GM23338 (cell line): ENCODE results near the gene BCL2L13. TPM values are rescaled to one million over a fixed set of nuclear protein-coding genes. Genes with fewer than 3 reads are reported as not detected.
A peak's percentile ranks its signal among the peaks of the same experiment; 100 is the strongest.

Source experiments
- ATAC-seq: fragments of 200-7000 bp; cut with Tn5 transposase; 3 replicates; pipeline ENCODE4 v1.9.1; 2020
- DNase-seq: peaks from one replicate; pipeline ENCODE4 v3.0.0-alpha.2; 2015; ENCODE audit warnings: low spot score
- H2AFZ ChIP-seq: fragments of 200-600 bp; sonication (generic); 2 replicates; pipeline ENCODE4 v1.8.0; 2016; ENCODE audit warnings: antibody characterized with exemption, mild to moderate bottlenecking, moderate library complexity
- H3F3A ChIP-seq: fragments of 200-600 bp; sonication (generic); replicated peaks from 2 replicates; pipeline ENCODE4 v1.8.0; 2017; ENCODE audit warnings: antibody characterized with exemption, mixed run types, low read depth
- H3K27ac ChIP-seq: fragments of 200-600 bp; sonication (generic); 2 replicates; pipeline ENCODE4 v1.6.1; 2016; ENCODE audit warnings: low read depth
- H3K27me3 ChIP-seq: fragments of 200-600 bp; sonication (generic); 2 replicates; pipeline ENCODE4 v1.8.0; 2016; ENCODE audit warnings: mild to moderate bottlenecking, mixed run types, moderate library complexity; ENCODE audit not compliant: insufficient read depth
- H3K36me3 ChIP-seq: fragments of 200-600 bp; sonication (generic); 2 replicates; pipeline ENCODE4 v1.8.0; 2016; ENCODE audit warnings: mild to moderate bottlenecking; ENCODE audit not compliant: insufficient read depth
- H3K4me1 ChIP-seq: fragments of 200-600 bp; sonication (generic); 2 replicates; pipeline ENCODE4 v1.8.0; 2016; ENCODE audit warnings: mild to moderate bottlenecking, moderate library complexity; ENCODE audit not compliant: insufficient read depth
- H3K4me2 ChIP-seq: fragments of 200-600 bp; sonication (generic); 2 replicates; pipeline ENCODE4 v1.7.1; 2017; ENCODE audit warnings: mixed run types
- H3K4me3 ChIP-seq: fragments of 200-600 bp; sonication (generic); 2 replicates; pipeline ENCODE4 v1.6.1; 2016; ENCODE audit warnings: mixed run types
- H3K79me2 ChIP-seq: fragments of 200-600 bp; sonication (generic); replicated peaks from 2 replicates; pipeline ENCODE4 v1.8.0; 2017; ENCODE audit warnings: mild to moderate bottlenecking; ENCODE audit not compliant: insufficient read depth
- H3K9me2 ChIP-seq: fragments of 200-600 bp; sonication (generic); 2 replicates; pipeline ENCODE4 v1.8.0; 2017; ENCODE audit not compliant: insufficient read depth
- H4K20me1 ChIP-seq: fragments of 200-600 bp; sonication (generic); replicated peaks from 2 replicates; pipeline ENCODE4 v1.8.0; 2017; ENCODE audit warnings: mild to moderate bottlenecking; ENCODE audit not compliant: insufficient read depth
- H3K27ac Mint-ChIP-seq: 2 replicates; pipeline ENCODE4 v1.8.0; 2020; ENCODE audit warnings: inconsistent platforms, mild to moderate bottlenecking, moderate library complexity, mixed read lengths
- H3K27me3 Mint-ChIP-seq: 3 replicates; pipeline ENCODE4 v1.8.0; 2022; ENCODE audit warnings: low read depth, mild to moderate bottlenecking, moderate library complexity, mixed read lengths, inconsistent platforms; ENCODE audit not compliant: insufficient read depth, poor library complexity
- H3K36me3 Mint-ChIP-seq: 3 replicates; pipeline ENCODE4 v1.8.0; 2021; ENCODE audit warnings: low read depth, mild to moderate bottlenecking, inconsistent platforms, moderate library complexity, mixed read lengths
- H3K4me1 Mint-ChIP-seq: 3 replicates; pipeline ENCODE4 v1.8.0; 2020; ENCODE audit warnings: mild to moderate bottlenecking, inconsistent platforms, mixed read lengths
- H3K4me3 Mint-ChIP-seq: 3 replicates; pipeline ENCODE4 v1.8.0; 2021; ENCODE audit warnings: moderate library complexity, mild to moderate bottlenecking, inconsistent platforms, mixed read lengths
- H3K9me3 Mint-ChIP-seq: 3 replicates; pipeline ENCODE4 v1.8.0; 2020; ENCODE audit warnings: moderate library complexity, mild to moderate bottlenecking, inconsistent platforms, mixed read lengths
- EZH2phosphoT487 ChIP-seq: fragments of 200-600 bp; sonication (generic); IDR thresholded peaks from one replicate; pipeline ENCODE4 v1.8.1; 2018; ENCODE audit warnings: antibody characterized with exemption; ENCODE audit not compliant: unreplicated experiment
- JUNB ChIP-seq: IDR thresholded peaks from one replicate; pipeline ENCODE4 v1.6.1; 2016; ENCODE audit warnings: antibody characterized with exemption; ENCODE audit not compliant: unreplicated experiment
- NANOG ChIP-seq: IDR thresholded peaks from 2 replicates; pipeline ENCODE4 v1.6.1; 2016; ENCODE audit warnings: antibody characterized with exemption, borderline replicate concordance
- POLR2AphosphoS5 ChIP-seq: IDR thresholded peaks from 2 replicates; pipeline ENCODE4 v1.6.1; 2016; ENCODE audit warnings: antibody characterized with exemption, low read depth
- ZNF331 ChIP-seq: fragments of 250-450 bp; sonication (Bioruptor Pico); IDR thresholded peaks from 2 replicates; pipeline ENCODE4 v1.5.0; 2020; ENCODE audit warnings: low read depth, mild to moderate bottlenecking, moderate library complexity
- polyA plus RNA-seq: library from polyadenylated mRNA; unstranded; fragments of >200 nt; fragmentation: Nextera tagmentation; extraction: Ambion mirVana; gene quantifications from 2 replicates; pipeline ENCODE4 v1.2.1, GENCODE V29; 2016
- total RNA-seq: library from RNA; depleted of rRNA; stranded (reverse); fragments of >200 nt; shearing (Covaris generic); gene quantifications from 2 replicates; pipeline ENCODE4 v1.2.3, GENCODE V29; 2014
- TF ChIP-seq, protein P1 (sequence below), 2 experiments: fragments of 200-600 bp in 1 of 2; sonication (generic) in 1 of 2; conservative IDR thresholded peaks; 2 replicates each; pipeline versions ENCODE4 v1.5.1 to v1.6.1; 2016 to 2017; ENCODE audit warnings: antibody characterized with exemption in 2 of 2, low read depth in 2 of 2, mild to moderate bottlenecking in 2 of 2, moderate library complexity in 1 of 2
- TF ChIP-seq, protein P2 (sequence below): fragments of 250-450 bp; sonication (Bioruptor Pico); IDR thresholded peaks from 2 replicates; pipeline ENCODE4 v1.5.0; 2020; ENCODE audit warnings: mild to moderate bottlenecking, moderate library complexity

Gene BCL2L13
- total and polyA plus RNA-seq, 2 experiments from 2014 or later, result 22.4 to 32.3 TPM

DNA sequence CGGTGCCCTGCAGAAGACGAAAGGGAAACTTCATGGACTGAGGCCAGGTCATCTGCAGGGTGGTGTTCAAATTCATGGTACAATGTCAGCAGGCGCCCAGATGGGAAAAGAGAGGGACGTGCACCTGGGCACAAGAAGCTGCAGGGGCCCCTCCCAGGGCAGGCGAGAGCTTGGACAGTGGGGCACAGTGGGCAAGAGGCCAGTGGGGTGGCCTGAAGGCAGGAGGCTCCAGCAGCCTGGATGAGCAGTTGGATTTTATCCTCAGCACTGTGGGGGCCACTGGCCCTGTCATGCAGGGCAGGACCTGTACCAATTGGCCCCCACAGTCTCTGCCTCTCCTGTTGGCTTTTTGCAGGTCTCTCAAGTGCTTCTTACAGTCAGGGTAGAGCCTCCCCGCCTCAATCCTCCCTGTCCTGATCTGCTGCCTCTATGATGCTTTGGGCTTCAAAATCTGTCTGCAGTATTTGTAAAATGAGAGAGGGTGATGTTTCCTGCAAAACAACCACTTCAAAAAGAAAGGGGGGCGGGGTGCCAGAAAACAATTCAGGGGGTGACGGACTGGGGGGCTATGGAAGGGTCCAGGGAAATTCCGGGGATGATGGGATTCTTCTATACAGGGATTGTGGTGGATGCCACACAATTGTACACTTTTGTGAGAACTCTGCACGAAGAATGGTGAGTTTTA, 137.4 kb downstream of the BCL2L13 start:
- Histone ChIP-seq H3K4me2 (no peak overlapping the region), H3K27ac (no peak overlapping the region), H3F3A (0 out of 2 replicates have a peak, but pooled peaks cover 5% of the 10 kb centered on the region), H3K36me3 (no peaks in the 10 kb centered on the region), H3K27me3 (0 out of 2 replicates have a peak, but pooled peaks cover 3% of the 10 kb centered on the region), H4K20me1 (no peaks in the 10 kb centered on the region), H3K9me2 (no peaks in the 10 kb centered on the region), H2AFZ (no peak overlapping the region), H3K4me3 (no peak overlapping the region), H3K79me2 (peaks cover 27% of the 10 kb centered on the region), H3K4me1 (peaks cover 14% of the 10 kb centered on the region)
- H3K9me3 Mint-ChIP-seq, result peaks cover 4% of the 10 kb centered on the region
- no peak overlapping the region for H3K27ac Mint-ChIP-seq
- no peaks in the 10 kb centered on the region; the same call in 1 of the 3 replicates for H3K36me3 Mint-ChIP-seq
- no peak for TF ChIP-seq JUNB
- no peak for TF ChIP-seq NANOG
- TF ChIP-seq POLR2AphosphoS5, result no peak
- TF ChIP-seq ZNF331, result no peak
- peaks cover 40% of the 10 kb centered on the region for H3K4me1 Mint-ChIP-seq
- peak overlapping the region; percentile 67; the same call in 2 of the 3 replicates for H3K4me3 Mint-ChIP-seq
- ATAC-seq, result no peak
- no peak for DNase-seq
- peaks cover 15% of the 10 kb centered on the region for H3K27me3 Mint-ChIP-seq

DNA sequence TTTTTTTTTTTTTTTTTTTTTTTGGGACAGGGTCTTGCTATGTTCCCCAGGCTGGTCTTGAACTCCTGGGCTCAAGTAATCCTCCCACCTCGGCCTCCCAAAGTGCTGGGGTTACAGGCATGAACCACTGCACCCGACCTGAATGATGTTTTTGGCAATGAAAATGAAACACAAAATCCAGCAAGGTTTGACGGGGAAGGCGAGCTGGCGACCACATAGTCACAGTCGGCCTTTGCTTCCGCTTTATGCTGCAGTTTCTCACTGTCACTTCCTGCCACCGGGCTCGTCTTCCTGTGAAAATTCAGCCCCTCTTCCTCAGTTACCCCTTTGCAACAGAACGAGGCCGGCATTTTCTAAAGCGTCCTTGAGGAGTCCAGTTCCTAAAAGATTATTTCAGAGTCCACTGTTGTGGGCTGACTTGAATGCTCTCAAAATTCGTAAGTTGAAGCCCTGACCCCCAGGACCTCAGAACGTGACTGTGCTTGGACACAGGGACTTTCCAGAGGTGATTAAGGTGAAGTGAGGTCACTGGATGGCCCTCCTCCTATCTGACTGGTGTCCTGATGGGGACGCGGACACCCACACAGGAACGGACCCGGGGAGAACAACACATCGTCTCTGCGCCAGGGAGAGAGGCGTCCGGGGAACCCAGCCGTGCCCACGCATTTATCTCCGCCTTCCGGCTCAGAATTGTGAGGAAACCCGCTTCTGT, 138.6 kb downstream of the BCL2L13 start:
- Histone ChIP-seq H3K36me3 (no peaks in the 10 kb centered on the region), H3K4me2 (no peak overlapping the region), H3K9me2 (no peaks in the 10 kb centered on the region), H3F3A (0 out of 2 replicates have a peak, but pooled peaks cover 5% of the 10 kb centered on the region), H3K79me2 (peaks cover 15% of the 10 kb centered on the region), H3K27ac (no peak overlapping the region), H3K4me1 (peaks cover 13% of the 10 kb centered on the region), H2AFZ (0 out of 2 replicates have a peak overlapping the region, but pooled peaks have one; percentile 28), H3K4me3 (no peak overlapping the region), H4K20me1 (no peaks in the 10 kb centered on the region), H3K27me3 (0 out of 2 replicates have a peak, but pooled peaks cover 3% of the 10 kb centered on the region)
- peaks cover 4% of the 10 kb centered on the region for H3K9me3 Mint-ChIP-seq
- no peaks in the 10 kb centered on the region; the same call in 1 of the 3 replicates for H3K36me3 Mint-ChIP-seq
- peaks cover 40% of the 10 kb centered on the region for H3K4me1 Mint-ChIP-seq
- no peak for ATAC-seq
- no peak overlapping the region for H3K4me3 Mint-ChIP-seq
- H3K27ac Mint-ChIP-seq, result no peak overlapping the region
- DNase-seq, result no peak
- H3K27me3 Mint-ChIP-seq, result peaks cover 15% of the 10 kb centered on the region
- TF ChIP-seq ZNF331 (no peak), JUNB (no peak), NANOG (no peak), EZH2phosphoT487 (no peak)
- TF ChIP-seq, protein P1, sequence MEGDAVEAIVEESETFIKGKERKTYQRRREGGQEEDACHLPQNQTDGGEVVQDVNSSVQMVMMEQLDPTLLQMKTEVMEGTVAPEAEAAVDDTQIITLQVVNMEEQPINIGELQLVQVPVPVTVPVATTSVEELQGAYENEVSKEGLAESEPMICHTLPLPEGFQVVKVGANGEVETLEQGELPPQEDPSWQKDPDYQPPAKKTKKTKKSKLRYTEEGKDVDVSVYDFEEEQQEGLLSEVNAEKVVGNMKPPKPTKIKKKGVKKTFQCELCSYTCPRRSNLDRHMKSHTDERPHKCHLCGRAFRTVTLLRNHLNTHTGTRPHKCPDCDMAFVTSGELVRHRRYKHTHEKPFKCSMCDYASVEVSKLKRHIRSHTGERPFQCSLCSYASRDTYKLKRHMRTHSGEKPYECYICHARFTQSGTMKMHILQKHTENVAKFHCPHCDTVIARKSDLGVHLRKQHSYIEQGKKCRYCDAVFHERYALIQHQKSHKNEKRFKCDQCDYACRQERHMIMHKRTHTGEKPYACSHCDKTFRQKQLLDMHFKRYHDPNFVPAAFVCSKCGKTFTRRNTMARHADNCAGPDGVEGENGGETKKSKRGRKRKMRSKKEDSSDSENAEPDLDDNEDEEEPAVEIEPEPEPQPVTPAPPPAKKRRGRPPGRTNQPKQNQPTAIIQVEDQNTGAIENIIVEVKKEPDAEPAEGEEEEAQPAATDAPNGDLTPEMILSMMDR (conservative IDR thresholded peaks at IDR 0.05; ENCODE audit: low read depth in 2 of 2), result no peak
- TF ChIP-seq, protein P2, sequence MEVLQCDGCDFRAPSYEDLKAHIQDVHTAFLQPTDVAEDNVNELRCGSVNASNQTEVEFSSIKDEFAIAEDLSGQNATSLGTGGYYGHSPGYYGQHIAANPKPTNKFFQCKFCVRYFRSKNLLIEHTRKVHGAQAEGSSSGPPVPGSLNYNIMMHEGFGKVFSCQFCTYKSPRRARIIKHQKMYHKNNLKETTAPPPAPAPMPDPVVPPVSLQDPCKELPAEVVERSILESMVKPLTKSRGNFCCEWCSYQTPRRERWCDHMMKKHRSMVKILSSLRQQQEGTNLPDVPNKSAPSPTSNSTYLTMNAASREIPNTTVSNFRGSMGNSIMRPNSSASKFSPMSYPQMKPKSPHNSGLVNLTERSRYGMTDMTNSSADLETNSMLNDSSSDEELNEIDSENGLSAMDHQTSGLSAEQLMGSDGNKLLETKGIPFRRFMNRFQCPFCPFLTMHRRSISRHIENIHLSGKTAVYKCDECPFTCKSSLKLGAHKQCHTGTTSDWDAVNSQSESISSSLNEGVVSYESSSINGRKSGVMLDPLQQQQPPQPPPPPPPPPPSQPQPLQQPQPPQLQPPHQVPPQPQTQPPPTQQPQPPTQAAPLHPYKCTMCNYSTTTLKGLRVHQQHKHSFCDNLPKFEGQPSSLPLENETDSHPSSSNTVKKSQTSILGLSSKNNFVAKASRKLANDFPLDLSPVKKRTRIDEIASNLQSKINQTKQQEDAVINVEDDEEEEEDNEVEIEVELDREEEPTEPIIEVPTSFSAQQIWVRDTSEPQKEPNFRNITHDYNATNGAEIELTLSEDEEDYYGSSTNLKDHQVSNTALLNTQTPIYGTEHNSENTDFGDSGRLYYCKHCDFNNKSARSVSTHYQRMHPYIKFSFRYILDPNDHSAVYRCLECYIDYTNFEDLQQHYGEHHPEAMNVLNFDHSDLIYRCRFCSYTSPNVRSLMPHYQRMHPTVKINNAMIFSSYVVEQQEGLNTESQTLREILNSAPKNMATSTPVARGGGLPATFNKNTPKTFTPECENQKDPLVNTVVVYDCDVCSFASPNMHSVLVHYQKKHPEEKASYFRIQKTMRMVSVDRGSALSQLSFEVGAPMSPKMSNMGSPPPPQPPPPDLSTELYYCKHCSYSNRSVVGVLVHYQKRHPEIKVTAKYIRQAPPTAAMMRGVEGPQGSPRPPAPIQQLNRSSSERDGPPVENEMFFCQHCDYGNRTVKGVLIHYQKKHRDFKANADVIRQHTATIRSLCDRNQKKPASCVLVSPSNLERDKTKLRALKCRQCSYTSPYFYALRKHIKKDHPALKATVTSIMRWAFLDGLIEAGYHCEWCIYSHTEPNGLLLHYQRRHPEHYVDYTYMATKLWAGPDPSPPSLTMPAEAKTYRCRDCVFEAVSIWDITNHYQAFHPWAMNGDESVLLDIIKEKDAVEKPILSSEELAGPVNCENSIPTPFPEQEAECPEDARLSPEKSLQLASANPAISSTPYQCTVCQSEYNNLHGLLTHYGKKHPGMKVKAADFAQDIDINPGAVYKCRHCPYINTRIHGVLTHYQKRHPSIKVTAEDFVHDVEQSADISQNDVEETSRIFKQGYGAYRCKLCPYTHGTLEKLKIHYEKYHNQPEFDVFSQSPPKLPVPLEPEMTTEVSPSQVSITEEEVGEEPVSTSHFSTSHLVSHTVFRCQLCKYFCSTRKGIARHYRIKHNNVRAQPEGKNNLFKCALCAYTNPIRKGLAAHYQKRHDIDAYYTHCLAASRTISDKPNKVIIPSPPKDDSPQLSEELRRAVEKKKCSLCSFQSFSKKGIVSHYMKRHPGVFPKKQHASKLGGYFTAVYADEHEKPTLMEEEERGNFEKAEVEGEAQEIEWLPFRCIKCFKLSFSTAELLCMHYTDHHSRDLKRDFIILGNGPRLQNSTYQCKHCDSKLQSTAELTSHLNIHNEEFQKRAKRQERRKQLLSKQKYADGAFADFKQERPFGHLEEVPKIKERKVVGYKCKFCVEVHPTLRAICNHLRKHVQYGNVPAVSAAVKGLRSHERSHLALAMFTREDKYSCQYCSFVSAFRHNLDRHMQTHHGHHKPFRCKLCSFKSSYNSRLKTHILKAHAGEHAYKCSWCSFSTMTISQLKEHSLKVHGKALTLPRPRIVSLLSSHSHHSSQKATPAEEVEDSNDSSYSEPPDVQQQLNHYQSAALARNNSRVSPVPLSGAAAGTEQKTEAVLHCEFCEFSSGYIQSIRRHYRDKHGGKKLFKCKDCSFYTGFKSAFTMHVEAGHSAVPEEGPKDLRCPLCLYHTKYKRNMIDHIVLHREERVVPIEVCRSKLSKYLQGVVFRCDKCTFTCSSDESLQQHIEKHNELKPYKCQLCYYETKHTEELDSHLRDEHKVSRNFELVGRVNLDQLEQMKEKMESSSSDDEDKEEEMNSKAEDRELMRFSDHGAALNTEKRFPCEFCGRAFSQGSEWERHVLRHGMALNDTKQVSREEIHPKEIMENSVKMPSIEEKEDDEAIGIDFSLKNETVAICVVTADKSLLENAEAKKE, result no peak
